Type B pancreatic cell (in vitro differentiated cells): ENCODE results near the gene ITSN1. TPM values are rescaled to one million over a fixed set of nuclear protein-coding genes. Genes with fewer than 3 reads are reported as not detected.

ENCODE experiments used
- DNase-seq: peaks from one replicate; pipeline ENCODE4 v3.0.0; 2021; ENCODE audit warnings: mixed read lengths; ENCODE audit not compliant: unreplicated experiment; ENCODE audit errors: extremely low spot score
- H3K27ac Mint-ChIP-seq: 2 replicates; pipeline ENCODE4 v1.8.0; 2021; ENCODE audit warnings: mild to moderate bottlenecking, mixed read lengths
- H3K27me3 Mint-ChIP-seq: 2 replicates; pipeline ENCODE4 v1.8.0; 2021; ENCODE audit warnings: mixed read lengths
- H3K36me3 Mint-ChIP-seq: 2 replicates; pipeline ENCODE4 v1.8.0; 2021; ENCODE audit warnings: mixed read lengths
- H3K4me1 Mint-ChIP-seq: one replicate; pipeline ENCODE4 v1.8.0; 2021; ENCODE audit warnings: mixed read lengths; ENCODE audit not compliant: unreplicated experiment
- H3K4me3 Mint-ChIP-seq: 2 replicates; pipeline ENCODE4 v1.8.0; 2021; ENCODE audit warnings: mild to moderate bottlenecking, mixed read lengths
- H3K9me3 Mint-ChIP-seq: 2 replicates; pipeline ENCODE4 v1.8.0; 2021; ENCODE audit warnings: mixed read lengths
- CTCF ChIP-seq: fragments of 200-600 bp; sonication (generic); conservative IDR thresholded peaks from 2 replicates; pipeline ENCODE4 v1.5.0; 2021; ENCODE audit warnings: antibody characterized with exemption, mild to moderate bottlenecking
- total RNA-seq: library from RNA; stranded (reverse); gene quantifications from 2 replicates; pipeline ENCODE4 v1.2.1, GENCODE V29; 2021; ENCODE audit warnings: low replicate concordance

The ITSN1 gene
- total RNA-seq, 1 donor from 2014 or later, result 89.1 TPM

GRCh38 chr21:33897739-33898138 lies 255.4 kb downstream of the ITSN1 start:
- Mint-ChIP-seq H3K27me3 (peaks cover 5% of the 10 kb centered on the region), H3K9me3 (no peaks in the 10 kb centered on the region), H3K27ac (no peak overlapping the region), H3K4me1 (peaks cover 30% of the 10 kb centered on the region), H3K4me3 (no peak overlapping the region), H3K36me3 (peaks cover 17% of the 10 kb centered on the region)
- no peak for DNase-seq
- TF ChIP-seq CTCF, result no peak

GRCh38 chr21:33898586-33898985 lies 256.3 kb downstream of the ITSN1 start:
- Mint-ChIP-seq H3K4me3 (no peak overlapping the region), H3K4me1 (peaks cover 30% of the 10 kb centered on the region), H3K9me3 (no peaks in the 10 kb centered on the region), H3K27me3 (peaks cover 5% of the 10 kb centered on the region), H3K36me3 (peaks cover 22% of the 10 kb centered on the region), H3K27ac (no peak overlapping the region)
- no peak for DNase-seq
- no peak for TF ChIP-seq CTCF

GRCh38 chr21:33899199-33899598 lies 256.9 kb downstream of the ITSN1 start:
- Mint-ChIP-seq H3K27ac (peak overlapping the region; percentile 61), H3K36me3 (peaks cover 22% of the 10 kb centered on the region), H3K27me3 (peaks cover 5% of the 10 kb centered on the region), H3K4me1 (peaks cover 26% of the 10 kb centered on the region), H3K9me3 (no peaks in the 10 kb centered on the region), H3K4me3 (no peak overlapping the region)
- TF ChIP-seq CTCF, result no peak
- no peak for DNase-seq

GRCh38 chr21:33901412-33902288 lies 259.3 kb downstream of the ITSN1 start:
- Mint-ChIP-seq H3K9me3 (no peaks in the 10 kb centered on the region), H3K4me1 (peaks cover 8% of the 10 kb centered on the region), H3K36me3 (peaks cover 29% of the 10 kb centered on the region), H3K27me3 (no peaks in the 10 kb centered on the region), H3K4me3 (peak overlapping the region; percentile 6), H3K27ac (peak overlapping the region; percentile 62)
- DNase-seq, result no peak
- peak; percentile 74 for TF ChIP-seq CTCF

- no peaks in the 10 kb centered on the region for H3K27me3 Mint-ChIP-seq
These were observed 260.0 kb downstream of the ITSN1 start for GRCh38 chr21:33902349-33902748.

More at GRCh38 chr21:33902349-33902748, 260.0 kb downstream of the ITSN1 start:
- H3K4me1 Mint-ChIP-seq, result peaks cover 5% of the 10 kb centered on the region
- no peak overlapping the region for H3K4me3 Mint-ChIP-seq
- no peak for TF ChIP-seq CTCF
- H3K27ac Mint-ChIP-seq, result no peak overlapping the region
- DNase-seq, result no peak
- no peaks in the 10 kb centered on the region for H3K9me3 Mint-ChIP-seq
- peaks cover 34% of the 10 kb centered on the region for H3K36me3 Mint-ChIP-seq
